Bronchial epithelial cell (primary cell): ENCODE results near the gene HARBI1. TPM values are rescaled to one million over a fixed set of nuclear protein-coding genes. Genes with fewer than 3 reads are reported as not detected.

ENCODE experiments used
- DNase-seq: peaks from one replicate; pipeline ENCODE4 v3.0.0-alpha.2; 2010; ENCODE audit warnings: low read depth
- FAIRE-seq: peaks from 2 replicates; lab custom pipeline; 2011; peaks lifted over from hg19 to GRCh38; lab: Jason Lieb, UNC
- H3K27me3 ChIP-seq: 2 replicates; pipeline ENCODE4 v1.5.1; 2011; ENCODE audit warnings: low read length; ENCODE audit not compliant: control insufficient read depth, insufficient read depth
- H3K36me3 ChIP-seq: 2 replicates; pipeline ENCODE4 v1.5.1; 2011; ENCODE audit warnings: low read length; ENCODE audit not compliant: control insufficient read depth, insufficient read depth
- H3K4me3 ChIP-seq: 2 replicates; pipeline ENCODE4 v1.5.1; 2011; ENCODE audit warnings: mild to moderate bottlenecking, low read depth, low read length, control low read depth
- CTCF ChIP-seq: IDR thresholded peaks from 2 replicates; pipeline ENCODE4 v1.5.1; 2011; ENCODE audit warnings: mild to moderate bottlenecking, moderate library complexity, low read length, control low read depth, inconsistent platforms; ENCODE audit not compliant: insufficient read depth, severe bottlenecking
- total RNA-seq: library from RNA; depleted of rRNA; stranded (reverse); fragments of >200 nt; gene quantifications from 2 replicates; pipeline ENCODE4 v1.2.1, GENCODE V29; 2014

HARBI1 gene
- total RNA-seq, 1 donor from 2014 or later, result 8.4 TPM

GRCh38 chr11:46662366-46662765, 45.3 kb upstream of the HARBI1 start:
- H3K36me3 ChIP-seq, result peaks cover 15% of the 10 kb centered on the region
- no peak for FAIRE-seq
- no peak for TF ChIP-seq CTCF
- H3K4me3 ChIP-seq, result no peak overlapping the region
- H3K27me3 ChIP-seq, result no peaks in the 10 kb centered on the region
- no peak for DNase-seq

- no peak for DNase-seq
- no peak for FAIRE-seq
- TF ChIP-seq CTCF, result no peak
- Histone ChIP-seq H3K27me3 (no peaks in the 10 kb centered on the region), H3K4me3 (no peak overlapping the region), H3K36me3 (peaks cover 14% of the 10 kb centered on the region)
Measured at GRCh38 chr11:46661836-46662235, 44.8 kb upstream of the HARBI1 start.

- DNase-seq (no peak), FAIRE-seq (no peak)
- no peak for TF ChIP-seq CTCF
- Histone ChIP-seq H3K27me3 (no peaks in the 10 kb centered on the region), H3K4me3 (no peak overlapping the region), H3K36me3 (peaks cover 11% of the 10 kb centered on the region)
Measured at GRCh38 chr11:46659908-46660307, 42.9 kb upstream of the HARBI1 start.

- H3K27me3 ChIP-seq, result no peaks in the 10 kb centered on the region
- no peak for TF ChIP-seq CTCF
- no peak overlapping the region for H3K4me3 ChIP-seq
- no peak for DNase-seq
- H3K36me3 ChIP-seq, result peaks cover 6% of the 10 kb centered on the region
- no peak for FAIRE-seq
Measured at GRCh38 chr11:46658259-46658658, 41.2 kb upstream of the HARBI1 start.

- no peaks in the 10 kb centered on the region for H3K27me3 ChIP-seq
- no peak for TF ChIP-seq CTCF
- DNase-seq (no peak), FAIRE-seq (no peak)
- H3K4me3 ChIP-seq, result no peak overlapping the region
- H3K36me3 ChIP-seq, result peaks cover 6% of the 10 kb centered on the region
Measured at GRCh38 chr11:46657186-46657585, 40.2 kb upstream of the HARBI1 start.

GRCh38 chr11:46655631-46656030, 38.6 kb upstream of the HARBI1 start:
- DNase-seq (no peak), FAIRE-seq (no peak)
- no peak for TF ChIP-seq CTCF
- peaks cover 6% of the 10 kb centered on the region for H3K36me3 ChIP-seq
- H3K27me3 ChIP-seq, result no peaks in the 10 kb centered on the region
- no peak overlapping the region for H3K4me3 ChIP-seq
